Heart left ventricle (tissue), 16 donors: ENCODE results near the gene COLEC12. TPM values are rescaled to one million over a fixed set of nuclear protein-coding genes. Genes with fewer than 3 reads are reported as not detected.
A peak's percentile ranks its signal among the peaks of the same experiment; 100 is the strongest.

Experiments used
- ATAC-seq, 4 donors: fragments of 200-7000 bp; cut with Tn5 transposase; one replicate each; pipeline ENCODE4 v1.9.1; 2020 to 2022; ENCODE audit warnings: moderate library complexity in 4 of 4, mild to moderate bottlenecking in 3 of 4, moderate number of reproducible peaks in 1 of 4
- DNase-seq, 5 donors: peaks; one replicate each; pipeline ENCODE4 v3.0.0-alpha.2; 2020
- H3K27ac ChIP-seq, 12 donors: fragments of 200-600 bp; sonication (generic) in 4 of 12; one replicate each; pipeline versions ENCODE4 v1.5.0 to v1.8.0; 2016 to 2022; ENCODE audit warnings: mild to moderate bottlenecking in 2 of 12
- H3K27me3 ChIP-seq, 9 donors: fragments of 200-600 bp; sonication (generic) in 2 of 9; one replicate each; pipeline versions ENCODE4 v1.5.1 to v1.8.0; 2016 to 2022; ENCODE audit warnings: mild to moderate bottlenecking in 3 of 9
- H3K36me3 ChIP-seq, 9 donors: fragments of 200-600 bp; sonication (generic) in 2 of 9; one replicate each; pipeline versions ENCODE4 v1.5.0 to v1.8.0; 2018 to 2022; ENCODE audit warnings: mild to moderate bottlenecking in 2 of 9
- H3K4me1 ChIP-seq, 12 donors: fragments of 200-600 bp; sonication (generic) in 4 of 12; one replicate each; pipeline versions ENCODE4 v1.5.0 to v1.8.0; 2016 to 2022; ENCODE audit warnings: mild to moderate bottlenecking in 3 of 12
- H3K4me3 ChIP-seq, 12 donors: fragments of 200-600 bp; sonication (generic) in 4 of 12; one replicate each; pipeline versions ENCODE4 v1.5.0 to v1.8.0; 2017 to 2022; ENCODE audit warnings: mild to moderate bottlenecking in 9 of 12, moderate library complexity in 4 of 12
- H3K9me3 ChIP-seq, 12 donors: fragments of 200-600 bp; sonication (generic) in 4 of 12; one replicate each; pipeline versions ENCODE4 v1.5.0 to v1.8.0; 2016 to 2022; ENCODE audit warnings: mild to moderate bottlenecking in 1 of 12
- CTCF ChIP-seq, 12 donors: fragments of 200-600 bp; sonication (generic) in 4 of 12; IDR thresholded peaks; one replicate each; pipeline versions ENCODE4 v1.5.0 to v1.8.0; 2018 to 2022; ENCODE audit warnings: antibody characterized with exemption in 12 of 12, mild to moderate bottlenecking in 5 of 12
- POLR2A ChIP-seq, 2 donors: fragments of 450-650 bp; IDR thresholded peaks; one replicate each; pipeline ENCODE4 v1.6.1; 2017; ENCODE audit warnings: antibody characterized with exemption in 2 of 2, mild to moderate bottlenecking in 2 of 2, moderate library complexity in 2 of 2
- WGBS, 4 donors: extraction: QIAGEN DNeasy Blood & Tissue Kit in 2 of 4; methylation state at CpG; one replicate each; pipeline versions ENCODE4 v1.1.5 to v1.1.7; 2013 to 2018; 5-methylcytosine and 5-hydroxymethylcytosine counted together
- intact Hi-C, 10 donors: fragments of 100-400 bp; cut with DNase I; formaldehyde crosslinking; loops; one replicate each; pipeline versions ENCODE4 v1.11.1 to v1.14.2; 2022
- polyA plus RNA-seq, 2 donors: library from polyadenylated mRNA; stranded (reverse); fragments of 200-250 nt; gene quantifications; one replicate each; pipeline ENCODE4 v1.2.3, GENCODE V29; 2013
- total RNA-seq, 9 donors: library from RNA; depleted of rRNA in 2 of 9; stranded (reverse); fragments of >200 nt in 2 of 9; fragmentation: NEBNext Ultra II Directional in 3 of 9; extraction: Animal tissue kit (Norgen Biotek cat#: 25700) in 3 of 9; gene quantifications; one replicate each; pipeline versions ENCODE4 v1.1.0 to v1.2.4, GENCODE V29; 2016 to 2023
- donor health status: ischemic (EF 13 %, LVEDD 7.1; RV severe dilation, severe dysfunction).
- donor health status: healthy with polysubstance abuse.
- donor health status: DM: no; HTN: yes; CAD: no.
- donor health status: DM: no; HTN: no; CAD: no.
- donor health status: ischemic (EF 25% LVEDD 6.9; RV normal size, moderate dysfunction).
- donor health status: ischemic (EF 25% LVEDD 5.7; RV mildly dilated, moderate dysfunction).
- donor health status: healthy.
- donor health status: DM: yes; HTN: yes; CAD: no.
- donor health status: ischemic (EF 35%, LVEDD 5.7; RV mildly dilated, moderate dysfunction).
- donor health status: nonischemic (EF 11% LVEDD 7.7; RV severe dilation, severe dysfunction).
- donor health status: DM: yes; HTN: yes; CAD: no.
- donor health status: PGD.
- donor health status: ischemic (EF 29% LVEDD 5.4; RV normal size, mild dysfunction).
- donor health status: nonischemic (EF 23%, LVEDD 6.1; RV moderate dilation, normal function).

Gene COLEC12
- total and polyA plus RNA-seq, 11 donors, result 2.2 to 35.9 (median 7.9) TPM

GRCh38 chr18:470661-471501, 29.6 kb downstream of the COLEC12 start:
- TF ChIP-seq POLR2A (IDR thresholded peaks at IDR 0.05), result no peak
- peaks cover 0 to 6% (median 0%) of the 10 kb centered on the region in 9 donors for H3K27me3 ChIP-seq
- no peaks in the 10 kb centered on the region for H3K36me3 ChIP-seq
- peak overlapping the region in 1 of 12 donors; percentile 63 for H3K27ac ChIP-seq
- H3K4me1 ChIP-seq, result peaks cover 0 to 48% (median 3%) of the 10 kb centered on the region in 12 donors
- ATAC-seq (peak in 3 of 4 donors; percentile 34 to 46 (median 37)), DNase-seq (no peak)
- 62 to 72% (median 69%) methylated on average over 5 of the region's 5 CpGs for WGBS, 4 donors
- H3K4me3 ChIP-seq, result no peak overlapping the region
- intact Hi-C loops, result loop anchor here in 3 of 10 donors (10.0 kb wide), 3 partner anchors 104 to 176 kb away; no protein-coding TSS in a partner anchor
- H3K9me3 ChIP-seq, result no peaks in the 10 kb centered on the region

DNA sequence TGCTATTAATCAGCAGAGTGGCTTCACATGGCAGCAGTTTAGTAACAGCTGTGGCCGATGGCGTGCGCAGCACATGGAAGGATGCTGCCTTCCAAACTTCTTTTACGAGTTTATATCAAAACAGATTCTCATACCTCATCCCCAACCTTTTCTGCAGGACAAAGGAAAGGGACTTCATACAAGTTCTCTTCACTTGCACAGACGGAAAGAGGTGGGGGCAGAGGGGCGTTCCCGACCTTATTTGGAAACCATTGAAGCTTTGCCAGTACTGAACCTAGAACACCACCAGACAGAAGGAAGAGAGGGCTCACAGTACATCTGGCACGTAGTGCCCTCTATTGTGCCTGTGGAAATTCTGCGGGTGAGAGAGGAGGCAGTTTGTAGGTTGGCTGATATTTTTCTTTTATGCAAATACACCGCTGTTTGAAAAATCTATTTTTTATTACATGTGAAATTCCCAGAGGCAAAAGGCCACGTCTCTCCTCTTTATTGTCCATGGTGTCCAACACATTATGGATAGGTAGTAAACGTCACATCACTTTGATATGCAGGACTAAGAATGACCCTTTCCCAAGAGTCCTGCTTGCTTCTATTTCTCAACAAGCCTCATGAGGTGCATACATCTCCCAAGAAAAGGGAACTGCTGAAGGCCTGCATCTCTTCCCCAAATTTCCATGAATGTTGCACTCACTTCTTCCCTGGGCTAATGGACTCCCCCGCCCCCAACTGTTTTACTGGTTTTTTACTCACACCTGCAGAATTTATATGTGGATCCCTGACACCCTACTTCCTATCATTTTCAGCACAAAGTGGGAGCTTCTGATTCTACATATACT, 31.3 kb downstream of the COLEC12 start:
- intact Hi-C loops, result no loop called here
- WGBS, 4 donors, result 71 to 74% (median 73%) methylated on average over 13 of the region's 13 CpGs
- no peak for DNase-seq

GRCh38 chr18:463827-464541, 36.5 kb downstream of the COLEC12 start:
- Histone ChIP-seq H3K27me3 (no peaks in the 10 kb centered on the region), H3K27ac (peak overlapping the region in 1 of 12 donors; percentile 50), H3K9me3 (no peaks in the 10 kb centered on the region), H3K4me1 (peaks cover 0 to 30% (median 0%) of the 10 kb centered on the region in 12 donors), H3K4me3 (no peak overlapping the region), H3K36me3 (no peaks in the 10 kb centered on the region)
- peak in 1 of 5 donors; percentile 45 for DNase-seq
- intact Hi-C loops, result no loop called here
- 48 to 61% (median 57%) methylated on average over 12 of the region's 12 CpGs for WGBS, 4 donors
- peak in 3 of 4 donors; percentile 62 to 86 (median 73) for ATAC-seq
- no peak for TF ChIP-seq POLR2A (IDR thresholded peaks at IDR 0.05)
- no peak for TF ChIP-seq CTCF (IDR thresholded peaks at IDR 0.05)

More for the DNA sequence above, 31.3 kb downstream of the COLEC12 start:
- Histone ChIP-seq H3K4me1 (peaks cover 0 to 48% (median 0%) of the 10 kb centered on the region in 12 donors), H3K9me3 (no peaks in the 10 kb centered on the region), H3K36me3 (no peaks in the 10 kb centered on the region), H3K27me3 (peaks cover 0 to 6% (median 0%) of the 10 kb centered on the region in 9 donors), H3K27ac (no peak overlapping the region), H3K4me3 (no peak overlapping the region)
- no peak for ATAC-seq
- TF ChIP-seq CTCF (IDR thresholded peaks at IDR 0.05) (no peak), POLR2A (IDR thresholded peaks at IDR 0.05) (no peak)

DNA sequence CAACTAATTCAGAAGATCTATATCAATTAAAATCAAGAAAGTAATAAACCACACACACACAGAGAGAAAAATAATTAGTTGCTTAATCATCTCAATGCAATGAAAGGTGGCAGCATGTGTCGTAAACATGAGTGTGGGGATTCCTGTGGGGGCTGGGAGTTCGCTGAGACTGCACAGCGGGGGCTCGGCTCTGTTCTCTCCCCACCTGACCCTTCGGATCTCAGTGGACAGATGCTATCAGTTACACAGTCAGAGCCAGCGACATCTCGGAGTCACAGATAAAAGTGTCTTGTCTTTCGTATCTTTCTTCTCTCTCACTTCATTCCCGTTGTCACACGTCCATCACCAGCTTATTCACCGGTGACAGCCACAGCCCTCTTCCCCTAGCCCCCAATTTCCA, 37.1 kb downstream of the COLEC12 start:
- no peak overlapping the region for H3K4me3 ChIP-seq
- TF ChIP-seq POLR2A (IDR thresholded peaks at IDR 0.05) (no peak), CTCF (IDR thresholded peaks at IDR 0.05) (no peak)
- peaks cover 0 to 28% (median 2%) of the 10 kb centered on the region in 12 donors for H3K4me1 ChIP-seq
- WGBS, 4 donors, result 44 to 62% (median 54%) methylated on average over 11 of the region's 11 CpGs
- DNase-seq (no peak), ATAC-seq (no peak)
- no peaks in the 10 kb centered on the region for H3K36me3 ChIP-seq
- H3K27ac ChIP-seq, result peak overlapping the region in 1 of 12 donors; percentile 50
- intact Hi-C loops, result no loop called here
- no peaks in the 10 kb centered on the region for H3K27me3 ChIP-seq
- H3K9me3 ChIP-seq, result no peaks in the 10 kb centered on the region
